Activated B cell treated with CpG ODN at 0.5 μM for 24 hours (primary cell): Measurements from ENCODE around the gene ADRA2C. TPM values are rescaled to one million over a fixed set of nuclear protein-coding genes. Genes with fewer than 3 reads are reported as not detected.

Source experiments
- ATAC-seq: fragments of 200-7000 bp; cut with Tn5 transposase; one replicate; pipeline ENCODE4 v1.10.0; 2021; ENCODE audit warnings: low read depth, mild to moderate bottlenecking, moderate library complexity
- CTCF ChIA-PET: fragments of 350-600 bp; sonication (Branson Sonifier 250); formaldehyde crosslinking; loops from one replicate; lab custom pipeline; 2021; ENCODE audit warnings: antibody characterized with exemption; lab: Charles Lee
- POLR2A ChIA-PET: fragments of 350-600 bp; sonication (Branson Sonifier 250); formaldehyde crosslinking; loops from one replicate; lab custom pipeline; 2021; ENCODE audit warnings: antibody characterized with exemption; lab: Charles Lee
- DNase-seq: peaks from one replicate; pipeline ENCODE4 v3.0.0; 2022
- H3K27ac Mint-ChIP-seq: one replicate; pipeline ENCODE4 v1.8.0; 2020; ENCODE audit warnings: mixed read lengths
- H3K27me3 Mint-ChIP-seq: one replicate; pipeline ENCODE4 v1.8.0; 2021; ENCODE audit warnings: mixed read lengths
- H3K36me3 Mint-ChIP-seq: one replicate; pipeline ENCODE4 v1.8.0; 2021; ENCODE audit warnings: low read depth, mixed read lengths
- H3K4me1 Mint-ChIP-seq: one replicate; pipeline ENCODE4 v1.8.0; 2021; ENCODE audit warnings: mixed read lengths
- H3K4me3 Mint-ChIP-seq: one replicate; pipeline ENCODE4 v1.8.0; 2020; ENCODE audit warnings: mild to moderate bottlenecking, mixed read lengths
- H3K9me3 Mint-ChIP-seq: one replicate; pipeline ENCODE4 v1.8.0; 2020; ENCODE audit warnings: mixed read lengths
- intact Hi-C: fragments of 100-400 bp; cut with micrococcal nuclease; formaldehyde crosslinking; loops from one replicate; pipeline ENCODE4 v1.15.1; 2024
- total RNA-seq: library from RNA; stranded (reverse); gene quantifications from 2 replicates; pipeline ENCODE4 v1.2.3, GENCODE V29; 2022
- TF ChIP-seq, protein P1 (sequence below): fragments of 200-600 bp; IDR thresholded peaks from one replicate; pipeline ENCODE4 v1.8.0; 2022; ENCODE audit warnings: antibody characterized with exemption, mild to moderate bottlenecking

The ADRA2C gene
- total RNA-seq, 1 donor from 2014 or later, result not detected

DNA sequence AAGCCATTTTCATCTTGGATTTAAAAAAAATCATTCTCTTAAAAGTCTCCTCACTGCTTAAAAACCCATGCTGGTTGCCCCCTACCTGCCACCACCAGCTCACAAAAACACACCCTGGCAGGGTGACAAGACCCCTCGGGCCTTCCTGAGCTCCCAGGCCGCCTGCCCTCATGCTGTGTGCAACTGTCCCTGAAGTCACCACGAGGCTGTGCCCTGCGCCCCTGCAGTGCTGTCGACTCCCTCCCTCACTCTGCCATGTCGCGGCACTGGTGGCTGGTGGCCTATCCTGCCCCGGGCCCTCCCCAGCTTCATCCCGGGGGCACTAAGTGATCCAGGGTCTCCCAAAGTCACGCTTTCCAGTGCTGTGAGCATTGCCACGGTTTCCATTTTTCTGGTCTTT, 46.3 kb upstream of the ADRA2C start:
- no peak overlapping the region for H3K27ac Mint-ChIP-seq
- intact Hi-C loops, result no loop called here
- H3K4me1 Mint-ChIP-seq, result no peaks in the 10 kb centered on the region
- H3K27me3 Mint-ChIP-seq, result peaks cover 19% of the 10 kb centered on the region
- ChIA-PET POLR2A (no interaction called here), CTCF (no interaction called here)
- no peak for DNase-seq
- no peak for ATAC-seq
- H3K9me3 Mint-ChIP-seq, result peaks cover 10% of the 10 kb centered on the region
- no peak overlapping the region for H3K4me3 Mint-ChIP-seq
- TF ChIP-seq, protein P1, sequence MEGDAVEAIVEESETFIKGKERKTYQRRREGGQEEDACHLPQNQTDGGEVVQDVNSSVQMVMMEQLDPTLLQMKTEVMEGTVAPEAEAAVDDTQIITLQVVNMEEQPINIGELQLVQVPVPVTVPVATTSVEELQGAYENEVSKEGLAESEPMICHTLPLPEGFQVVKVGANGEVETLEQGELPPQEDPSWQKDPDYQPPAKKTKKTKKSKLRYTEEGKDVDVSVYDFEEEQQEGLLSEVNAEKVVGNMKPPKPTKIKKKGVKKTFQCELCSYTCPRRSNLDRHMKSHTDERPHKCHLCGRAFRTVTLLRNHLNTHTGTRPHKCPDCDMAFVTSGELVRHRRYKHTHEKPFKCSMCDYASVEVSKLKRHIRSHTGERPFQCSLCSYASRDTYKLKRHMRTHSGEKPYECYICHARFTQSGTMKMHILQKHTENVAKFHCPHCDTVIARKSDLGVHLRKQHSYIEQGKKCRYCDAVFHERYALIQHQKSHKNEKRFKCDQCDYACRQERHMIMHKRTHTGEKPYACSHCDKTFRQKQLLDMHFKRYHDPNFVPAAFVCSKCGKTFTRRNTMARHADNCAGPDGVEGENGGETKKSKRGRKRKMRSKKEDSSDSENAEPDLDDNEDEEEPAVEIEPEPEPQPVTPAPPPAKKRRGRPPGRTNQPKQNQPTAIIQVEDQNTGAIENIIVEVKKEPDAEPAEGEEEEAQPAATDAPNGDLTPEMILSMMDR, result no peak
- no peaks in the 10 kb centered on the region for H3K36me3 Mint-ChIP-seq

DNA sequence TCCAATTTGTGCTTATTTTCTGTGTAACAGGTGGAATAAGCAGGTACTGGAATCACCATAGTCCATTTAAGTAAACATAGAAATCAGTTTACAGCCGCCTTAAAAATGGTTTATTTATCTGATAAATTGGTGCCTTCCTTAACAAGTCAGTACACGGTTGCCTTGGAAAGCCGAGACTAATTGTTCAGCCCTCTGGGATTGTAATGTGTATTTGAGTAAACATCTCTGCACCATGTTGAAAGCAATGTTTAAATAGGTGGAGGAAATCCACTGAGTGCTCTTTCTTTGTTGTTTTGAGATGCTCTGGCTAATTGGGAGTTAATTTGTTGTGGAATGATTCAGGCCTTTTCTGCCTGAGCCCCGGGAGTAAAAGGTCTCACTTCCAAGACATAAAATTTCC, 45.7 kb upstream of the ADRA2C start:
- no peaks in the 10 kb centered on the region for H3K36me3 Mint-ChIP-seq
- no peak for ATAC-seq
- ChIA-PET CTCF (no interaction called here), POLR2A (no interaction called here)
- intact Hi-C loops, result no loop called here
- no peak overlapping the region for H3K4me3 Mint-ChIP-seq
- no peaks in the 10 kb centered on the region for H3K4me1 Mint-ChIP-seq
- H3K27ac Mint-ChIP-seq, result no peak overlapping the region
- TF ChIP-seq, protein P1, result no peak
- H3K9me3 Mint-ChIP-seq, result peaks cover 10% of the 10 kb centered on the region
- DNase-seq, result no peak
- H3K27me3 Mint-ChIP-seq, result peaks cover 19% of the 10 kb centered on the region

DNA sequence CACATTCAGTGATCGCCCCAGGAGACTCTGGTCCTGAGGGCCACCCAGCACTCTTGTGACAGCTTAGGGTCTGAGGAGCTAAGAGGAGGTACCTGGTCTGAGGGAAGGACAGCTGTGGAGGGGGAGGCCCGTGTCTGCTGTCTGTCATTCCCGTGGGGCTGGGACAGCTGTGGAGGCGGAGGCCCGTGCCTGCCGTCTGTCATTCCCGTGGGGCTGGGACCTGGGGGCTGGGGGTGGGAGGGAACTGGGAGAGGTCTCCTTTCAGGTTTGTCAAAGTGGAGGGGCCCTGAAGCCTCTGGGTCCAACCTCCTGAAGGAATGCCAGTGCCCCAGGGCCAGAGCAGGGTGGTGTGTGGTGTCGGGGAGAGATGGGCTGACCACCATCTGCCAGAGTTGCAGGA, 45.0 kb upstream of the ADRA2C start:
- no peak overlapping the region for H3K4me3 Mint-ChIP-seq
- intact Hi-C loops, result no loop called here
- ATAC-seq, result no peak
- POLR2A ChIA-PET, result no interaction called here
- DNase-seq, result no peak
- CTCF ChIA-PET, result no interaction called here
- H3K4me1 Mint-ChIP-seq, result no peaks in the 10 kb centered on the region
- H3K27ac Mint-ChIP-seq, result no peak overlapping the region
- TF ChIP-seq, protein P1, result no peak
- peaks cover 10% of the 10 kb centered on the region for H3K9me3 Mint-ChIP-seq
- H3K27me3 Mint-ChIP-seq, result peaks cover 19% of the 10 kb centered on the region
- no peaks in the 10 kb centered on the region for H3K36me3 Mint-ChIP-seq

DNA sequence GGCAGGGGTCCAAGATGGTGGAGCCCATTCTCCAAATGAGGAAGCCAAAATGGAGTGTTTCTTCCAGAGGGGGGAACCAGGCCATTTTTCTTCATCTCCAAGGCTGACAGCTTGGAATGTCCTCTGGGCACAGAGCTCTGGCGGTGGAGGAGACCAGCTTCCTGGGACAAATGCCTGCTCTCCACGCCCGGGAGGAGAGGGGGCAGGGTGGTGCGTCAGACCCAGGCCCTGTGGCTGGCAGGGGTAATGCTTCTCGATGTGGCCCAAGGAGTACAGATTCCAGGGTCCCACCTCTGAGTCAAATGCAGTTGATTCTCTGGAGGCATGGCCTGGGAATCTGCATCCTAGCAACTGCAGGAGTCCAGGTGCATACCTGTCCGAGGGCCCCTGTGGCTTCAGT, 44.6 kb upstream of the ADRA2C start:
- H3K4me3 Mint-ChIP-seq, result no peak overlapping the region

DNA sequence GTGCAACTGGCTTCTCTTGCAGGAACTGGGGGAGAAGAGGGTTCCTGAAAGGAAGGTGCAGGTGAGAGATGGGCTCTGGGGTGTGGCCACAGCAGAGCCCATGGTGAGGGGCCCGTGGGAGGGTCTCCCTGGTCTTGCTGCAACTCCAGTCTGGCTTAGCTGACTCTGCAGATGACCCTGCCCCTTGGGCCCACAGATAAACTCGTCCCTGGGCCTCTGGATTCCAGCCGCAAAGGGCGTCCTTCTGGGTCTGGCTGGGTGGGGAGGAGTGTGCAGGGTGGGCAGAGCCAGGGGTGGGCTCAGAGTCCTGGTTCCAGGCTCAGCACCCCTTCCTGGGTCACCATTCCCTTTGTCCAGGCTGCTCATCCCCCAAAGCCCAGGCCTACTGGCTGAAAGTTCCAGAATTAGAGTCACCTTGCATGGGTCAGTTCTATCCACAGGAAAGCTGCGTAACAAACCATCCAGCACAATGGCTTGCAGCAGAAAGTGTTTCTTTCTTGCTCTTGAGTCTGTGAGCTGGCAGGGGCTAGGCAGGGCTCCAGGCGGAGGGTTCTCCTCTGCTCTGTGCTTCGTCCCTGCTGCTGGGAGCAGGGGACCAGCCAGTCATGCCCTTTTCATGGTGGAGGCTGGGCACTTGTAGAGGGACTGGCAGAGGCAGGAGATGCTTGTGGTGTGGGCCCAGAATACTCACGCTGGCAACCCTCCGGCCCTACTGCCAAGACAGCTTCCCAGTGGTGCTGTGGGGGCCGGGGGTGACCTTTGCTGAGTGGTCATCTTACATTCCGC, 43.5 kb upstream of the ADRA2C start:
- Mint-ChIP-seq H3K27me3 (peaks cover 19% of the 10 kb centered on the region), H3K4me1 (no peaks in the 10 kb centered on the region), H3K4me3 (no peak overlapping the region), H3K27ac (no peak overlapping the region), H3K36me3 (no peaks in the 10 kb centered on the region), H3K9me3 (peaks cover 10% of the 10 kb centered on the region)
- TF ChIP-seq, protein P1, result no peak
- ATAC-seq, result no peak
- intact Hi-C loops, result no loop called here
- DNase-seq, result no peak
- ChIA-PET POLR2A (no interaction called here), CTCF (no interaction called here)

More for the DNA sequence above, 44.6 kb upstream of the ADRA2C start:
- ATAC-seq, result no peak
- POLR2A ChIA-PET, result no interaction called here
- Mint-ChIP-seq H3K27me3 (peaks cover 19% of the 10 kb centered on the region), H3K36me3 (no peaks in the 10 kb centered on the region), H3K9me3 (peaks cover 10% of the 10 kb centered on the region), H3K27ac (no peak overlapping the region), H3K4me1 (no peaks in the 10 kb centered on the region)
- intact Hi-C loops, result no loop called here
- TF ChIP-seq, protein P1, result no peak
- CTCF ChIA-PET, result no interaction called here
- DNase-seq, result no peak
